ENCODE results near the gene INHBE.

DNA sequence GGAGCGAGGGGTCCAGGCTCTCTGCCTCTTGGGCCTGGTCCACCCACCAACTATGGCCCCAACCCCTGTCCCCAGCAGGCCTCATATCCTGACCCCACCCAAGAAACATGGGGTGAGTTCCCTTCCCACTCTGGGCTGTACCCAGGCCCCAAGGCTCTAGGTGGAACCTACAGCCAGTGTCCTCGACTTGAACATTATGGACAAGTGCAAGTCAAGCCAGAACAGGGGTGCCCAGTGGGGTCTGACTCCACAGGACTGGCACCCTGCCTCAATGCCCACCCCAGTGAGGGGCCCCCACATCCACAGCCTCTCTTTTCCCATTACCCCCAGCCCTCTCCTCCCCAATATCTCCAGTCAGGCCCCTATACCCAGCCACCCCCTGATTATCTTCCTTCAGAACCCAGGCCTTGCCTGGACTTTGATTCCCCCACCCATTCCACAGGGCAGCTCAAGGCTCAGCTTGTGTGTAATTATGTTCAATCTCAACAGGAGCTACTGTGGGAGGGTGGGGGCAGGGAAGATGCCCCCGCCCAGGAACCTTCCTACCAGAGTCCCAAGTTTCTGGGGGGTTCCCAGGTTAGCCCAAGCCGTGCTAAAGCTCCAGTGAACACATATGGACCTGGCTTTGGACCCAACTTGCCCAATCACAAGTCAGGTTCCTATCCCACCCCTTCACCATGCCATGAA is 16.0 kb downstream of the INHBE start:
- no peak for TF ChIP-seq REST (IDR thresholded peaks at IDR 0.05)
- TF ChIP-seq CTCF (IDR thresholded peaks at IDR 0.05; ENCODE audit: low read depth, low read length, missing input control), result no peak
- no peak for TF ChIP-seq YY1 (IDR thresholded peaks at IDR 0.05)
- TF ChIP-seq SP1 (IDR thresholded peaks at IDR 0.05), result no peak
- TF ChIP-seq RAD21 (IDR thresholded peaks at IDR 0.05), result no peak
- TF ChIP-seq MAX (IDR thresholded peaks at IDR 0.05), result no peak
- TF ChIP-seq ZBTB33 (IDR thresholded peaks at IDR 0.05), result no peak
- no peak for TF ChIP-seq RXRA (IDR thresholded peaks at IDR 0.05)
- TF ChIP-seq EGR1 (IDR thresholded peaks at IDR 0.05; ENCODE audit: low read depth in 2 of 2), result no peak
